GM12891 (cell line): ENCODE results near the gene EYA3.
A peak's percentile ranks its signal among the peaks of the same experiment; 100 is the strongest.

Source experiments
- DNase-seq: peaks from one replicate; pipeline ENCODE4 v3.0.0; 2011; ENCODE audit warnings: low spot score; ENCODE audit not compliant: insufficient read length
- FAIRE-seq: peaks from 2 replicates; lab custom pipeline; 2011; peaks lifted over from hg19 to GRCh38; lab: Jason Lieb, UNC
- PAX5 ChIP-seq: IDR thresholded peaks from 2 replicates; pipeline ENCODE4 v1.6.1; 2011; ENCODE audit warnings: low read length, moderate library complexity, mild to moderate bottlenecking; ENCODE audit not compliant: insufficient read depth, severe bottlenecking
- POLR2A ChIP-seq: IDR thresholded peaks from 2 replicates; pipeline ENCODE4 v1.6.1; 2011; ENCODE audit warnings: low read depth, low read length, control low read depth
- POLR2AphosphoS5 ChIP-seq: IDR thresholded peaks from 2 replicates; pipeline ENCODE4 v1.6.1; 2011; ENCODE audit warnings: low read depth, low read length, control low read depth
- POU2F2 ChIP-seq: IDR thresholded peaks from 2 replicates; pipeline ENCODE4 v1.6.1; 2011; ENCODE audit warnings: low read depth, mild to moderate bottlenecking, control low read depth, low read length, moderate library complexity
- SPI1 ChIP-seq: IDR thresholded peaks from 2 replicates; pipeline ENCODE4 v1.6.1; 2011; ENCODE audit warnings: low read depth, low read length, control low read depth
- TAF1 ChIP-seq: IDR thresholded peaks from 2 replicates; pipeline ENCODE4 v1.6.1; 2011; ENCODE audit warnings: low read depth, low read length, control low read depth

Gene EYA3

GRCh38 chr1:27951396-27951795, 137.0 kb downstream of the EYA3 start:
- DNase-seq (no peak), FAIRE-seq (peak; percentile 67)
- TF ChIP-seq POU2F2 (no peak), POLR2AphosphoS5 (no peak), TAF1 (no peak), PAX5 (no peak), POLR2A (no peak), SPI1 (no peak)

GRCh38 chr1:27949027-27949426, 139.4 kb downstream of the EYA3 start:
- TF ChIP-seq POLR2A (no peak), TAF1 (no peak), SPI1 (no peak), POU2F2 (no peak), POLR2AphosphoS5 (no peak), PAX5 (no peak)
- DNase-seq: no peak
- FAIRE-seq: no peak

- FAIRE-seq: no peak
- DNase-seq: no peak
- TF ChIP-seq TAF1: no peak
- TF ChIP-seq POU2F2: no peak
- no peak for TF ChIP-seq SPI1
- no peak for TF ChIP-seq POLR2A
- no peak for TF ChIP-seq PAX5
- TF ChIP-seq POLR2AphosphoS5: no peak
Measured at GRCh38 chr1:27945020-27945419, 143.4 kb downstream of the EYA3 start.

GRCh38 chr1:27941671-27942540, 146.5 kb downstream of the EYA3 start:
- FAIRE-seq (no peak), DNase-seq (no peak)
- no peak for TF ChIP-seq TAF1
- no peak for TF ChIP-seq POU2F2
- TF ChIP-seq POLR2AphosphoS5: no peak
- no peak for TF ChIP-seq POLR2A
- TF ChIP-seq SPI1: no peak
- TF ChIP-seq PAX5: no peak

- FAIRE-seq: no peak
- TF ChIP-seq SPI1 (no peak), POLR2A (no peak), POLR2AphosphoS5 (no peak), TAF1 (no peak), PAX5 (no peak), POU2F2 (no peak)
- DNase-seq: no peak
Measured at GRCh38 chr1:27940870-27941560, 147.4 kb downstream of the EYA3 start.

- no peak for DNase-seq
- TF ChIP-seq TAF1 (no peak), SPI1 (no peak), POLR2A (no peak), POU2F2 (no peak), POLR2AphosphoS5 (no peak), PAX5 (no peak)
- no peak for FAIRE-seq
Measured at GRCh38 chr1:27940297-27940696, 148.1 kb downstream of the EYA3 start.

- no peak for TF ChIP-seq PAX5
- no peak for TF ChIP-seq SPI1
- TF ChIP-seq TAF1: no peak
- no peak for TF ChIP-seq POLR2A
- no peak for TF ChIP-seq POLR2AphosphoS5
- TF ChIP-seq POU2F2: no peak
- no peak for FAIRE-seq
- DNase-seq: no peak
Measured at GRCh38 chr1:27938488-27938887, 149.9 kb downstream of the EYA3 start.

GRCh38 chr1:27937524-27937836, 150.9 kb downstream of the EYA3 start:
- no peak for TF ChIP-seq PAX5
- TF ChIP-seq SPI1: no peak
- no peak for TF ChIP-seq POLR2AphosphoS5
- no peak for TF ChIP-seq TAF1
- no peak for TF ChIP-seq POU2F2
- no peak for TF ChIP-seq POLR2A
- FAIRE-seq (no peak), DNase-seq (no peak)

- TF ChIP-seq TAF1 (no peak), PAX5 (no peak)
- FAIRE-seq: no peak
- no peak for DNase-seq
Measured at GRCh38 chr1:27936370-27936769, 152.0 kb downstream of the EYA3 start.
